ENCODE results near the gene ZNF768. TPM values are rescaled to one million over a fixed set of nuclear protein-coding genes. Genes with fewer than 3 reads are reported as not detected.

ZNF768 gene
- total and polyA plus RNA-seq, 2 of the 13 experiments (the other 11 are each of a cell fraction or from before 2014, with no cell fraction given): 26.7 to 34.4 TPM

DNA sequence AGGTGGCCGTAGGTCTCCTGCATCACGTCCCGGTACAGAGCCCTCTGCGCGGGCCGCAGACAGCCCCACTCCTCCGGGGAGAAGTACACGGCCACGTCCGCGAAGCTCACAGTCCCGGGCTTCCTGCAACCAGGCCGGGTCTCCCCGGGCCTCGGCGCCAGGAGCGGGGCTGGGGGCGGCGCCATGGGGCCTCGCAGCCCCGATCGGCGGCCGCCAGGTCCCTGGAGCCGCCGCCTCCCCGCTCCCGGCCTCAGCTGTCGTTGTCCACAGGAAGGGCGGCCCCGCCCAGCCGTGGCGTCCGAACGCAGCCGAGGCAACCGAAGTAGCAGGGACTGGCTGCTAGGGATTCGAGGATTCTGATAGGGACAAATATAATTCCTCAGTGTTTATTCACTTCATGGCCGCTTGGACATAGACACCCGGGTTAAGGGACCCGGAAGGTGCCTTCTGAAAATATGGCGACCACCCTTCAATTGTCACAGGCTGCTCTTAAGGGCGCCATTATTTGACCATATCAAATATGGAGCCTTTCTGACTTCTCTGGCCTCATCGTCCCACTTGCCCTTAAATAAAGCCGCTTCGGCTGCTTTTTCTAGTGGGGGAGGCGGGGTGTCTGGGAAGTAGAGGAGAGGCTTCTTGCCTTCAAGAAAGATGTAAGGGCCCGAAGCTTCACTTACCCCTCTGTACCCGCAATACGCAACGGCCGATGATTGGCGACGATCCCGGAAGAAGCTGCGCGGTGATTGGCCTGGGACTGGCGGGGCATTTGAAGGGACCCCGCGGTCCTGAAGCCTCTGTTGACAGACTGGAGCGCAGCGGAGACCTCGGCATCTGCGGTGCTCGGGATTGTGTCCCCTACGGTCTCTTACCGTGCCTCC is 45.3 kb upstream of the ZNF768 start, which contains the start of gene ZNF688 (continued):
- TF ChIP-seq NFATC3 (CRISPR knock-in tag; IDR thresholded peaks at IDR 0.05) (no peak), FOXC1 (CRISPR knock-in tag; IDR thresholded peaks at IDR 0.05; ENCODE audit: borderline replicate concordance) (0 out of 2 replicates have a peak, but pooled peaks have one; percentile 7), ZNF260 (CRISPR knock-in tag; IDR thresholded peaks at IDR 0.05; ENCODE audit: borderline replicate concordance, low read depth) (no peak), GATAD2A (CRISPR knock-in tag; IDR thresholded peaks at IDR 0.05) (no peak; the same call in 1 of the 2 replicates), ZNF563 (CRISPR knock-in tag; IDR thresholded peaks at IDR 0.05) (no peak; the same call in 1 of the 2 replicates), CHCHD3 (CRISPR knock-in tag; IDR thresholded peaks at IDR 0.05) (no peak; the same call in 1 of the 2 replicates), ZNF816 (CRISPR knock-in tag; IDR thresholded peaks at IDR 0.05; ENCODE audit: borderline replicate concordance) (no peak), ZNF589 (CRISPR knock-in tag; conservative IDR thresholded peaks at IDR 0.05) (peak; percentile 82), SP140L (CRISPR knock-in tag; IDR thresholded peaks at IDR 0.05; ENCODE audit: borderline replicate concordance) (0 out of 2 replicates have a peak, but pooled peaks have one; percentile 58), MTA3 (CRISPR knock-in tag; IDR thresholded peaks at IDR 0.05) (no peak), HNRNPL (IDR thresholded peaks at IDR 0.05; ENCODE audit: low read depth, low read length) (peak; percentile 74; the same call in 1 of the 2 replicates)
- TF ChIP-seq, protein P1, sequence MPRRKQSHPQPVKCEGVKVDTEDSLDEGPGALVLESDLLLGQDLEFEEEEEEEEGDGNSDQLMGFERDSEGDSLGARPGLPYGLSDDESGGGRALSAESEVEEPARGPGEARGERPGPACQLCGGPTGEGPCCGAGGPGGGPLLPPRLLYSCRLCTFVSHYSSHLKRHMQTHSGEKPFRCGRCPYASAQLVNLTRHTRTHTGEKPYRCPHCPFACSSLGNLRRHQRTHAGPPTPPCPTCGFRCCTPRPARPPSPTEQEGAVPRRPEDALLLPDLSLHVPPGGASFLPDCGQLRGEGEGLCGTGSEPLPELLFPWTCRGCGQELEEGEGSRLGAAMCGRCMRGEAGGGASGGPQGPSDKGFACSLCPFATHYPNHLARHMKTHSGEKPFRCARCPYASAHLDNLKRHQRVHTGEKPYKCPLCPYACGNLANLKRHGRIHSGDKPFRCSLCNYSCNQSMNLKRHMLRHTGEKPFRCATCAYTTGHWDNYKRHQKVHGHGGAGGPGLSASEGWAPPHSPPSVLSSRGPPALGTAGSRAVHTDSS (CRISPR knock-in tag; conservative IDR thresholded peaks at IDR 0.05): no peak
- TF ChIP-seq, protein P2, sequence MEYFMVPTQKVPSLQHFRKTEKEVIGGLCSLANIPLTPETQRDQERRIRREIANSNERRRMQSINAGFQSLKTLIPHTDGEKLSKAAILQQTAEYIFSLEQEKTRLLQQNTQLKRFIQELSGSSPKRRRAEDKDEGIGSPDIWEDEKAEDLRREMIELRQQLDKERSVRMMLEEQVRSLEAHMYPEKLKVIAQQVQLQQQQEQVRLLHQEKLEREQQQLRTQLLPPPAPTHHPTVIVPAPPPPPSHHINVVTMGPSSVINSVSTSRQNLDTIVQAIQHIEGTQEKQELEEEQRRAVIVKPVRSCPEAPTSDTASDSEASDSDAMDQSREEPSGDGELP (IDR thresholded peaks at IDR 0.05; ENCODE audit: borderline replicate concordance, low read depth): peak; percentile 27; the same call in 1 of the 2 replicates
- TF ChIP-seq, protein P3, sequence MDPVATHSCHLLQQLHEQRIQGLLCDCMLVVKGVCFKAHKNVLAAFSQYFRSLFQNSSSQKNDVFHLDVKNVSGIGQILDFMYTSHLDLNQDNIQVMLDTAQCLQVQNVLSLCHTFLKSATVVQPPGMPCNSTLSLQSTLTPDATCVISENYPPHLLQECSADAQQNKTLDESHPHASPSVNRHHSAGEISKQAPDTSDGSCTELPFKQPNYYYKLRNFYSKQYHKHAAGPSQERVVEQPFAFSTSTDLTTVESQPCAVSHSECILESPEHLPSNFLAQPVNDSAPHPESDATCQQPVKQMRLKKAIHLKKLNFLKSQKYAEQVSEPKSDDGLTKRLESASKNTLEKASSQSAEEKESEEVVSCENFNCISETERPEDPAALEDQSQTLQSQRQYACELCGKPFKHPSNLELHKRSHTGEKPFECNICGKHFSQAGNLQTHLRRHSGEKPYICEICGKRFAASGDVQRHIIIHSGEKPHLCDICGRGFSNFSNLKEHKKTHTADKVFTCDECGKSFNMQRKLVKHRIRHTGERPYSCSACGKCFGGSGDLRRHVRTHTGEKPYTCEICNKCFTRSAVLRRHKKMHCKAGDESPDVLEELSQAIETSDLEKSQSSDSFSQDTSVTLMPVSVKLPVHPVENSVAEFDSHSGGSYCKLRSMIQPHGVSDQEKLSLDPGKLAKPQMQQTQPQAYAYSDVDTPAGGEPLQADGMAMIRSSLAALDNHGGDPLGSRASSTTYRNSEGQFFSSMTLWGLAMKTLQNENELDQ (CRISPR knock-in tag; IDR thresholded peaks at IDR 0.05; ENCODE audit: borderline replicate concordance): no peak
- TF ChIP-seq, protein P4, sequence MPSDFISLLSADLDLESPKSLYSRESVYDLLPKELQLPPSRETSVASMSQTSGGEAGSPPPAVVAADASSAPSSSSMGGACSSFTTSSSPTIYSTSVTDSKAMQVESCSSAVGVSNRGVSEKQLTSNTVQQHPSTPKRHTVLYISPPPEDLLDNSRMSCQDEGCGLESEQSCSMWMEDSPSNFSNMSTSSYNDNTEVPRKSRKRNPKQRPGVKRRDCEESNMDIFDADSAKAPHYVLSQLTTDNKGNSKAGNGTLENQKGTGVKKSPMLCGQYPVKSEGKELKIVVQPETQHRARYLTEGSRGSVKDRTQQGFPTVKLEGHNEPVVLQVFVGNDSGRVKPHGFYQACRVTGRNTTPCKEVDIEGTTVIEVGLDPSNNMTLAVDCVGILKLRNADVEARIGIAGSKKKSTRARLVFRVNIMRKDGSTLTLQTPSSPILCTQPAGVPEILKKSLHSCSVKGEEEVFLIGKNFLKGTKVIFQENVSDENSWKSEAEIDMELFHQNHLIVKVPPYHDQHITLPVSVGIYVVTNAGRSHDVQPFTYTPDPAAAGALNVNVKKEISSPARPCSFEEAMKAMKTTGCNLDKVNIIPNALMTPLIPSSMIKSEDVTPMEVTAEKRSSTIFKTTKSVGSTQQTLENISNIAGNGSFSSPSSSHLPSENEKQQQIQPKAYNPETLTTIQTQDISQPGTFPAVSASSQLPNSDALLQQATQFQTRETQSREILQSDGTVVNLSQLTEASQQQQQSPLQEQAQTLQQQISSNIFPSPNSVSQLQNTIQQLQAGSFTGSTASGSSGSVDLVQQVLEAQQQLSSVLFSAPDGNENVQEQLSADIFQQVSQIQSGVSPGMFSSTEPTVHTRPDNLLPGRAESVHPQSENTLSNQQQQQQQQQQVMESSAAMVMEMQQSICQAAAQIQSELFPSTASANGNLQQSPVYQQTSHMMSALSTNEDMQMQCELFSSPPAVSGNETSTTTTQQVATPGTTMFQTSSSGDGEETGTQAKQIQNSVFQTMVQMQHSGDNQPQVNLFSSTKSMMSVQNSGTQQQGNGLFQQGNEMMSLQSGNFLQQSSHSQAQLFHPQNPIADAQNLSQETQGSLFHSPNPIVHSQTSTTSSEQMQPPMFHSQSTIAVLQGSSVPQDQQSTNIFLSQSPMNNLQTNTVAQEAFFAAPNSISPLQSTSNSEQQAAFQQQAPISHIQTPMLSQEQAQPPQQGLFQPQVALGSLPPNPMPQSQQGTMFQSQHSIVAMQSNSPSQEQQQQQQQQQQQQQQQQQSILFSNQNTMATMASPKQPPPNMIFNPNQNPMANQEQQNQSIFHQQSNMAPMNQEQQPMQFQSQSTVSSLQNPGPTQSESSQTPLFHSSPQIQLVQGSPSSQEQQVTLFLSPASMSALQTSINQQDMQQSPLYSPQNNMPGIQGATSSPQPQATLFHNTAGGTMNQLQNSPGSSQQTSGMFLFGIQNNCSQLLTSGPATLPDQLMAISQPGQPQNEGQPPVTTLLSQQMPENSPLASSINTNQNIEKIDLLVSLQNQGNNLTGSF (CRISPR knock-in tag; IDR thresholded peaks at IDR 0.05): no peak; the same call in 1 of the 2 replicates
- TF ChIP-seq, protein P5, sequence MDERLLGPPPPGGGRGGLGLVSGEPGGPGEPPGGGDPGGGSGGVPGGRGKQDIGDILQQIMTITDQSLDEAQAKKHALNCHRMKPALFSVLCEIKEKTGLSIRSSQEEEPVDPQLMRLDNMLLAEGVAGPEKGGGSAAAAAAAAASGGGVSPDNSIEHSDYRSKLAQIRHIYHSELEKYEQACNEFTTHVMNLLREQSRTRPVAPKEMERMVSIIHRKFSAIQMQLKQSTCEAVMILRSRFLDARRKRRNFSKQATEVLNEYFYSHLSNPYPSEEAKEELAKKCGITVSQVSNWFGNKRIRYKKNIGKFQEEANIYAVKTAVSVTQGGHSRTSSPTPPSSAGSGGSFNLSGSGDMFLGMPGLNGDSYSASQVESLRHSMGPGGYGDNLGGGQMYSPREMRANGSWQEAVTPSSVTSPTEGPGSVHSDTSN (CRISPR knock-in tag; IDR thresholded peaks at IDR 0.05): no peak

Data from HepG2 (cell line).